Dermis blood vessel endothelial cell (primary cell): Measurements from ENCODE around the gene TMEM116. TPM values are rescaled to one million over a fixed set of nuclear protein-coding genes. Genes with fewer than 3 reads are reported as not detected.
"Not testable (repeated sequence)": the region's sequence is repeated elsewhere in the genome, so short reads cannot be mapped to it uniquely, and the experiment has no call there.

ENCODE experiments used
- DNase-seq: peaks from one replicate; pipeline ENCODE4 v3.0.0; 2010
- total RNA-seq: library from RNA; depleted of rRNA; stranded (reverse); fragments of >200 nt; gene quantifications from 2 replicates; pipeline ENCODE4 v1.2.3, GENCODE V29; 2014

TMEM116 gene
- 3.1 and 5.1 TPM in 2 replicates for total RNA-seq

- DNase-seq: peak; percentile 99
Observed at GRCh38 chr12:112012775-112013600, at the start of gene TMEM116, which contains the start of gene ERP29. Gene TMEM116, minus strand, starts transcription at chr12:112013165. Its CDS starts 7,895 bp downstream, at chr12:112005270. Gene ERP29, plus strand, starts transcription at chr12:112013426. Its CDS starts 40 bp downstream, at chr12:112013466.

- DNase-seq: no peak
Observed at GRCh38 chr12:112061137-112061536, 48.2 kb upstream of the TMEM116 start.

DNA sequence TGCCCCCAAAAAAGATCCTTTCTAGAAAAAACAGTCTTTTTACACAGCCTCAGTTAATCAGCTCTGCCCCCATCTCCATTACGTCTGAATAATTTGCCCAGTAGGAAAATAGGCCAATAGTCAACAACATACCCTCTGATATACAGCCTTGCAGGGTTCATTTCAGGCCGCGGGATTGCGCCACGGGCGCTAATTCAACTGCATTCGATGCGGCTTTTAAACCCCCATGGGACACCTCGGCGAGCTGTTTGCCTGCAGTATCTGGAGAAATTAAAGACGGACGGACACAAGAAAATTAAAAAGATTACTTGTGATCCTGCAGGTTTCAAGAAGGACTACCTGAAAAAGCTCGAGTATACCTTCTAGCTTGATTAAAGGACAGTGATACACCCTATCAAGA is 36.4 kb upstream of the TMEM116 start:
- DNase-seq: no peak

DNA sequence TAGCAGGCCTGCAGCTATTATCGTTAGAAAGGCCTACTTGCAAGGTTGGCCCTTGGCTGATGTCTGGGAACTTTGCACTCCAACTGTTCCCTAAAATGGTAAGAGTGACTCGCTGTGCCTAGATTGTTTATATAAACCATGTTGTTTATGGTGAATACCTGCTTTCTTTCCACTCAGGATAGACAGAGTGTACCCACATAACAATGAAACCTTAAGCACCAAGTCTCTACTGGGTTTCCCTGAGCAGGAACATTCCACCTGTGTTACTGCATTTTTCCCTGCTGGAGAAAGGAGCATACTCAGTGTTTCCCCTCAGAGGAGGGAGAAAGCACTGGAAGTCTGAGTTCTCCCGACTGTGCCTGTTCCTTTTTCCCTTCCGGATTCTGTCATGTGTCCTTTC is 33.0 kb upstream of the TMEM116 start:
- no peak for DNase-seq

- DNase-seq: not testable (repeated sequence)
Observed at GRCh38 chr12:112036614-112037013, 23.6 kb upstream of the TMEM116 start.

- DNase-seq: no peak
Observed at GRCh38 chr12:112035219-112035785, 22.3 kb upstream of the TMEM116 start.

DNA sequence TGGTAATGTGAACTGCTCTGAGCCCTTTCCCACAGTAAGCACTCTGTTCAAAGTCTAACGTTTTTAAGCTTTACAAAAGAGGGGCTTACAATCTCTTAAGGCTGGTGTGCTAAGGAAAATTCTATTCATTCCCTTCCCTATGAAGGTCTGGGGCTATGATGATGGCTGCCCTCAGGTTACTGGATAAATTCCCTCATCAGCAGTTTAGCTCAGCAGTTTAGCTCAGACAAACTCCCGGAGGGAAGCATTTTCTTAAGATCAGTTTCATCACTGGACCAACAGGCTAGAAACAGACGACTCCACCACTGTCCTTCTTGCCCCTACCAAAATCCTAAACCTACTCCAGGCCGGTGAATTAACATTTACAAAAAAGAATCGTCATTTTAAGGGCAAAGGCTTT is 19.3 kb upstream of the TMEM116 start:
- no peak for DNase-seq

DNA sequence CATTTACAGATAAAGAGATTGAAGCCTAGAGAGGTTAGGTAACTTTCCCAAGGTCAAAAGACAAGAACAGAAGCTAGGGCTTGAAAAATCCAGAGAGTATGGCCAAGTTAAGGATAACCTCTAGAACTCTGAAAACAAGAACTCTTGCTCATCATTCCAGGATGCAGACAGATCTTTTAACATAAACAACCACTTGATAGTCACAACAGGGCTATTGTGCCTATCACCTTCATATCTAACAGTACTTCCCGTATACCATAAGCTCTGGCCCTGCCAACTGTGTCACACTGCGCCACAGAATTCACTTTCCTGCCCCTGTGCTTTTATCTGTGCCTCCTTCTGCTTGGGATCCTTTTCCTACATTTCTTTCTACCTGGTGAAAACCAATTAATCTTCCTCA is 18.5 kb upstream of the TMEM116 start:
- DNase-seq: peak; percentile 31

GRCh38 chr12:112029301-112029700 is 16.3 kb upstream of the TMEM116 start:
- no peak for DNase-seq

DNA sequence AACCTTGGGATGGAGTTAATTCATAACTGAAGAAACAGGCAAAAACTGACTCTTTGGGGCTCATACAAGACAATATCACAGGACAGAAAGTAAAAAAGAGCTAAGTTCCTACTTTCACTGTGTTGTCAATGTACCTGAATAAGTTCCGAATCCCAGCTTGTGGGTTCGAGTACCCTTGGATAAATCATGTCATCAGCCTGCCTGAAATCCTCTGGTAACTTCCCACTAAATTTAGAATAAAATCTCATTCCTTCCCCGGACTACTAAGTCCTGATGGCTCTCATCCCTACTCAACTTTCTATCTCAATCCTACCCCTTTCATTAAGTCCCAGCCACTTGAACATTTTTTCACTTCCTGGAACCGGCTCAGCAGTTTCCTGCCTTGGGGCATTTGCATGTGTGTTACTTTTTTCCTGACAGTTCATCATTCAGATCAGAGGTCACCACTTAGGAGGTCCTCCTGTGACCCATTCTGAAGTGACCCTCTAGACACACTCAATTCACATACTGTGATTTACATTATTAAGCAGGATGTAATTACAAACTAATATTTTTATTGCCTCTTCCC is 12.9 kb upstream of the TMEM116 start:
- DNase-seq: peak; percentile 48

DNA sequence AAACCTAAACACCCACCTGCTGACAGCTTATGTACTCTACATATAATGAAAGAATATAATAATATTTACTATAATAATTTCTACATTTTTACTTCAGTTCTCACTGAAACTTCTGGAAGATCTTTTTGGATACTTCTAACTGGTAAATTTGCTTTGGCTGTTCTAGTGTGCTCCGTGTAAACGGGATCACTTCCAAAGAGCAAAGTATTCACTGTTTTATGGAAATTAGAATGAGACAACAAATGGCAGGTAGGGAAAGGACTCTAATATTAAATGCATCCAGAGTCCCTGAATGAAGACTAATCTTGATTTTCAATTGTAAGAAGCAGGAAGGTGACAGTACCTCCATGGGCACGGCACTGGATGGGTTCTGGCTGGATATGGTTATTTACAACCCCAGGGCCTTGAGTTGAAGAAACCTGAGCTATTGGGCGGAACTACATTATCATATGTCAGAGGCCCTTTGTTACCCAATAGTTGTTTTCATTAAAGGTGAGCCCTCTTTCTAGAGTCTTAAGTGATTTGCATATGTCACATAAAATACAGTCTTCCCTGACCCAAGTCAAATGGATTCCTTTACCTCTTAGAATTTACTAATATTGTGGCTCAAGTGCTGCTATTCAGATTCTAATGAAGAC is 10.9 kb upstream of the TMEM116 start:
- no peak for DNase-seq

- no peak for DNase-seq
Observed at GRCh38 chr12:112022241-112023016, 9.5 kb upstream of the TMEM116 start.

DNA sequence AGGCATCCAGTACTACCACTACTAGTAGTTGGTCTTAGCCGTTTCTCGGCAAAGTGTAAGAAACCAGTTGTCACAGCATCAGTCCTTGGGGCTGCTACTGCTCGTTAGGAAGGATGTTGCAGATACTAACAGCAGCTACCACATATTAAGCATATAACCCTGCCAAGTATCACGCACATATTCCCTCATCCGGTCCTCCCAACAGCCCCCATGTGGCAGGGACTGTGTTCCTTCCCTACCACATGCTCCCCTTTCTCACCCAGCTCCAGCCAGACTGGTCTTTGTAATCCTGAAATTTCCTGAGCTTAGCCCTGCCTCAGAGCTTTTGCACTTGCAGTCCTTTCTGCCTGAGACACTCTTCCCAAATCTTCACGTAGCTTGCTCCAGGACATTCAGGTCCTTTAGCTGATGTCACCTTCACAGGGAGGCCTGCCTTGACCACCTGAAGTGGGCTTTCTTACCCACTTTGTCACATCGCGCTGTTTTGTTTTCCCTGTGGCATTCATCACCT is 8.0 kb upstream of the TMEM116 start:
- no peak for DNase-seq

DNA sequence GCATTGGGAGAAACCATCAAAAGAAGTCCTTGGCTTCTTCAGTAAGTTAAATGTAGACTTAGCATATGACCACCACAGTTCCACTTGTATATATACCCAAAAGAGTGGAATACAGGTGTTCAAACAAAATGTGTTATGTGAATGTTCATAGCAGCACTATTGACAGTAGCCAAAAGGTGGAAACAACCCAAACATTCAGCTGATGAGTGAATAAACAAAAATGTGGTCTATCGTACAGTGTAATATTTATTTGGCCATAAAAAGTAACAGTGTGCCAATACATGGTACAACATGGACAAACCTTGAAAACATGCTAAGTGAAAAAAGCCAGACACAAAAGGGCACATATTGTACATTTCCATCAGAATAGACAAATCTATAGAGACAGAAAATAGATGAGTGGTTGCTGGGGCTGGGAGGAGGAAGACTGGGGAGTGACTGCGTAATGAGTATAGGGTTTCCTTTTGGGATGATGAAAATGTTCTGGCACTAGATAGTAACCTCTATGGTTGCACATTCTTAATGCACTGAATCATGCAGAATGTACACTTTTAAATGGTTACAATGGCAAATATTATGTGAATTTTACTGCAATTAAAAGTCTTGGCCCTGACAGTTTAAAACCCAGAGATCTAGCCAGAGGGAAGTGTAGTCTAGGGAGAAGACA is 5.7 kb upstream of the TMEM116 start:
- peak; percentile 30 for DNase-seq

- no peak for DNase-seq
Observed at GRCh38 chr12:112017041-112017440, 4.1 kb upstream of the TMEM116 start.

DNA sequence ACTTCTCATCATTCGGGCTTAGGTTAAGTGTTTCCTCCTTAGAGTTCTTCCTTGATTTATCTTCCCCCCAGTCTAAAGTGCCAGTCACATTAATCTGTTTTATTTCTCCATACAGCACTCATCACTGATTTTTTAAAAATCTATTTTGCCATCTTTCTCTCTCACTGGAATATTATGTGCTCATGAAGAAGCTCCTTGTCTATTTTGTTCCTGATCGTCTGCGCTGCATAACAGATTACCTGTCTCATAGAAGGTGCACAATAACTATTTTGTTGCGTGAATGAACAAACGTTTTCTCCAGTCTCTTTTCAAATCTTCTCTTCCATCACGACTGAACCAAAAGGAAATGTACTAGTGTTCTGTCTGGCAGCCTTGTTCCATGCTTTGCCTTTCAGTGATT is 3.0 kb upstream of the TMEM116 start:
- no peak for DNase-seq

GRCh38 chr12:112013601-112014402 is 837 bp upstream of the TMEM116 start:
- peak; percentile 90 for DNase-seq

DNA sequence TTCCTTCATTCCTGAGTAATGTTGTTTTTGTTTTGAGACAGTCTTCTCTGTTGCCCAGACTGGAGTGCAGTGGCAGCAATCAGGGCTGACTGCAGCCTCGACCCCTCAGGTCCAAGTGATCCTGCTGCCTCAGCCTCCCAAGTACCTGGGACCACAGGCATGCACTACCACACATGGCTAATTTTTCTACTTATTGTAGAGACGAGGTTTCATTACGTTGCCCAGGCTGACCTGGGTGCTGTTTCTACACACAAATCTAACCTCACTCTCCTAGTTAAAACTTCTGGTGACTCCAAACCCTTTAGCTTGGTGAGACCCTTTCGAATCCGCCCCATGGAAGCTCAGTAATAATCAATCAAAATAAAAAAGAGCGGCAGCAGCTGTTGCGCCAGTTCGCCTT is 1.3 kb downstream of the TMEM116 start:
- DNase-seq: no peak

GRCh38 chr12:112010415-112011344 is 2.3 kb downstream of the TMEM116 start:
- no peak for DNase-seq

- not testable (repeated sequence) for DNase-seq
Observed at GRCh38 chr12:112009596-112009995, 3.4 kb downstream of the TMEM116 start.
